Psoas muscle (tissue), 8 donors: Measurements from ENCODE around the gene CMA1. TPM values are rescaled to one million over a fixed set of nuclear protein-coding genes. Genes with fewer than 3 reads are reported as not detected.

Experiments used
- ATAC-seq, 4 donors: fragments of 200-7000 bp; cut with Tn5 transposase; one replicate each; pipeline ENCODE4 v1.9.1; 2020; ENCODE audit warnings: moderate library complexity in 3 of 4, mild to moderate bottlenecking in 2 of 4
- DNase-seq, 2 donors: peaks; one replicate each; pipeline ENCODE4 v3.0.0-alpha.2; 2020
- H3K27ac ChIP-seq: fragments of 200-600 bp; one replicate; pipeline ENCODE4 v1.8.0; 2022
- H3K27me3 ChIP-seq, 3 donors: fragments of 200-600 bp in 1 of 3; one replicate each; pipeline versions ENCODE4 v1.6.1 to v1.8.0; 2013 to 2022; ENCODE audit warnings: low read length in 2 of 3, mild to moderate bottlenecking in 2 of 3, moderate library complexity in 1 of 3; ENCODE audit not compliant: insufficient read depth in 3 of 3
- H3K36me3 ChIP-seq, 2 donors: fragments of 200-600 bp in 1 of 2; one replicate each; pipeline versions ENCODE4 v1.6.1 to v1.8.0; 2013 to 2022; ENCODE audit warnings: low read depth in 1 of 2, mild to moderate bottlenecking in 1 of 2, moderate library complexity in 1 of 2; ENCODE audit not compliant: insufficient read depth in 1 of 2
- H3K4me1 ChIP-seq: fragments of 200-600 bp; one replicate; pipeline ENCODE4 v1.8.0; 2022
- H3K4me3 ChIP-seq: fragments of 200-600 bp; one replicate; pipeline ENCODE4 v1.8.0; 2022; ENCODE audit warnings: mild to moderate bottlenecking
- H3K9me3 ChIP-seq: fragments of 200-600 bp; one replicate; pipeline ENCODE4 v1.8.0; 2022
- WGBS, 3 donors: extraction: QIAGEN DNeasy Blood & Tissue Kit; methylation state at CpG; one replicate each; pipeline versions ENCODE4 v1.1.6 to v1.1.7; 2013; 5-methylcytosine and 5-hydroxymethylcytosine counted together
- intact Hi-C, 2 donors: fragments of 100-400 bp; cut with DNase I; formaldehyde crosslinking; loops; one replicate each; pipeline versions ENCODE4 v1.11.0 to v1.14.2; 2022
- polyA plus RNA-seq, 3 donors: library from polyadenylated mRNA; stranded (reverse); fragments of 200-250 nt; gene quantifications; one replicate each; pipeline ENCODE4 v1.2.3, GENCODE V29; 2013
- total RNA-seq, 4 donors: library from RNA; stranded (reverse); fragmentation: NEBNext Ultra II Directional in 2 of 4; extraction: Animal tissue kit (Norgen Biotek cat#: 25700) in 2 of 4; gene quantifications; one replicate each; pipeline versions ENCODE4 v1.2.1 to v1.2.4, GENCODE V29; 2021 to 2023
- TF ChIP-seq, protein P1 (sequence below): fragments of 200-600 bp; IDR thresholded peaks from one replicate; pipeline ENCODE4 v1.8.0; 2022; ENCODE audit warnings: antibody characterized with exemption
- donor health status: healthy with polysubstance abuse.
- donor health status: DM: no; HTN: no; CAD: no; lungs with moderate emphysema.
- donor health status: Bipolar disorder and iron deficiency.
- donor health status: healthy.
- donor health status: DM: yes; HTN: yes; CAD: no.
- donor health status: DM: no; HTN: no; CAD: no.
- donor health status: DM: no; HTN: no; CAD: no.
- donor health status: DM: yes; HTN: yes; CAD: no.

CMA1 gene
- total and polyA plus RNA-seq, 7 donors = 0.04 to 0.92 (median 0.36) TPM; not detected in 3

DNA sequence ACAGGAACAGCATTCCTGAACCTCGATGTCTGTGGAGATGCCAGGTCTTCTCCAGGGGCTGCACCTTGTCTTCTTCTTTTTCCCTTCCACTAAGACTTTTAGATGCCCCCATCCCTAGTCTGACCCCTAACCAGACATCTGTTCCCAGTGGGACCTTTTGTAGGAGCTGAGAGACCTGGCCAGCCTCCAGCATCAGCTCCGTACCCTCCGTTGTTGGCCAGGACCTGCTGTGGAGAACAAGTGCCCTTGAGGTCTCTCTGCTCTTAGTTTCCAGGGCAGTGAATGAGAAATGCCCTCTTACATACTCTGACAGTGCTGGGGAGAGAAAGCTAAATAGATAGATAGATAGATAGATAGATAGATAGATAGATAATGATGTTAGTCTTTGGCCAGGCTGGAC lies 48.7 kb downstream of the CMA1 start:
- ATAC-seq (no peak), DNase-seq (no peak)
- Histone ChIP-seq H3K4me1 (no peaks in the 10 kb centered on the region), H3K9me3 (peaks cover 5% of the 10 kb centered on the region), H3K27ac (no peak overlapping the region), H3K36me3 (no peaks in the 10 kb centered on the region), H3K4me3 (no peak overlapping the region), H3K27me3 (peaks cover 0 to 1% (median 0%) of the 10 kb centered on the region in 3 donors)
- WGBS, 3 donors = 49 to 66% (median 64%) methylated on average over 3 of the region's 3 CpGs
- intact Hi-C loops = no loop called here
- TF ChIP-seq, protein P1, sequence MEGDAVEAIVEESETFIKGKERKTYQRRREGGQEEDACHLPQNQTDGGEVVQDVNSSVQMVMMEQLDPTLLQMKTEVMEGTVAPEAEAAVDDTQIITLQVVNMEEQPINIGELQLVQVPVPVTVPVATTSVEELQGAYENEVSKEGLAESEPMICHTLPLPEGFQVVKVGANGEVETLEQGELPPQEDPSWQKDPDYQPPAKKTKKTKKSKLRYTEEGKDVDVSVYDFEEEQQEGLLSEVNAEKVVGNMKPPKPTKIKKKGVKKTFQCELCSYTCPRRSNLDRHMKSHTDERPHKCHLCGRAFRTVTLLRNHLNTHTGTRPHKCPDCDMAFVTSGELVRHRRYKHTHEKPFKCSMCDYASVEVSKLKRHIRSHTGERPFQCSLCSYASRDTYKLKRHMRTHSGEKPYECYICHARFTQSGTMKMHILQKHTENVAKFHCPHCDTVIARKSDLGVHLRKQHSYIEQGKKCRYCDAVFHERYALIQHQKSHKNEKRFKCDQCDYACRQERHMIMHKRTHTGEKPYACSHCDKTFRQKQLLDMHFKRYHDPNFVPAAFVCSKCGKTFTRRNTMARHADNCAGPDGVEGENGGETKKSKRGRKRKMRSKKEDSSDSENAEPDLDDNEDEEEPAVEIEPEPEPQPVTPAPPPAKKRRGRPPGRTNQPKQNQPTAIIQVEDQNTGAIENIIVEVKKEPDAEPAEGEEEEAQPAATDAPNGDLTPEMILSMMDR = no peak

DNA sequence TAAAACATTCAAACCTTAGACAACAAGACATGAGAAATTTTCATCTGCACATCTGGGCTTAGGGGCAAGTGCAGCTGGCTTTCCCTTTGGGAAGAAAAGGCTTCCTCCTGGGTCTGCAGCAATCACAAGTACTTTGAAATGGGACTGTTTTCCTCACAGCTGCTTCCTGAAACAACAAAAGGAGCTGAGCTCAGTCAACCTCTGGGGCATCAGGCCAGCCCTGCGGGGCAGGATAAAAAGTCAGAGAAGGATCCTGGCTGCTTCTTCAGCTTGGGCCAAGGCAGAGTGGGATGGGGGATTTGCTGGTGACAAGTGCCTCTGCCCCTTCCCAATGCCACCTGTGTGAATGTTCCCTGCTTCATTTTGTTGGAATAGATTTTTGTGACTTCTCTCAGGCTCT lies 49.3 kb downstream of the CMA1 start:
- no peak overlapping the region for H3K4me3 ChIP-seq
- H3K36me3 ChIP-seq = no peaks in the 10 kb centered on the region
- WGBS, 3 donors = 45 to 53% (median 45%) methylated on average over 1 of the region's 1 CpG
- peaks cover 5% of the 10 kb centered on the region for H3K9me3 ChIP-seq
- no peaks in the 10 kb centered on the region for H3K4me1 ChIP-seq
- ATAC-seq = no peak
- intact Hi-C loops = no loop called here
- peaks cover 0 to 1% (median 0%) of the 10 kb centered on the region in 3 donors for H3K27me3 ChIP-seq
- TF ChIP-seq, protein P1 = no peak
- DNase-seq = no peak
- no peak overlapping the region for H3K27ac ChIP-seq

DNA sequence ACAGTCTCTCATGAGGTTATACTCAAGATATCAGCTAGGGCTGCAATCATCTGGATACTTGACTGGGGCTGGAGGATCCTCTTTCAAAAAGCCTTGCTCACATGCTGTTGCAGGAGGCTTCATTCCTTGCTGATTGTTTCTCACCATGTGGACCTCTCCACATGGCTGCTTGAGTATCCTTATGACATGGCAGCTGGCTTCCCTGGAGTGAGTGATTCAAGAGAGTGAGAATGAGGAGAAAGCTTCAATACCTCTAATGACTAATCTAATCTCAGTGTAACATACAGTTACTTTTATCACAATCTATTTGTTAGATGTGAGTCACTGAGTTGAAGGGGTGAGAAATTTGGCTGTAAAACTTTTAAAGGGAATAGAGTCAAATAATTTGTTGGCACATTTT lies 51.1 kb downstream of the CMA1 start:
- Histone ChIP-seq H3K27me3 (peaks cover 0 to 1% (median 0%) of the 10 kb centered on the region in 3 donors), H3K27ac (no peak overlapping the region), H3K4me1 (no peaks in the 10 kb centered on the region), H3K36me3 (no peaks in the 10 kb centered on the region), H3K9me3 (peaks cover 5% of the 10 kb centered on the region), H3K4me3 (no peak overlapping the region)
- ATAC-seq (no peak), DNase-seq (no peak)
- TF ChIP-seq, protein P1 = no peak
- intact Hi-C loops = no loop called here

Other genes with a start within 250 kb of the CMA1 start
- under 1 TPM in 3 of 4 donors, not detected in 1; 0.25 to 0.50 (median 0.32) TPM for gene TGM1, start 245.1 kb downstream of the CMA1 start, total RNA-seq
- 1 to 10 TPM in 1 of 3 donors, under 1 TPM in 2; 0.17 to 1.3 (median 0.86) TPM for gene TGM1, start 245.1 kb downstream of the CMA1 start, polyA plus RNA-seq
- 10 to 100 TPM; 16.9 to 17.8 (median 17.3) TPM for gene RABGGTA, start 236.7 kb downstream of the CMA1 start, total RNA-seq
- gene RABGGTA, start 236.7 kb downstream of the CMA1 start, polyA plus RNA-seq = 10 to 100 TPM; 15.1 to 36.2 (median 18.9) TPM
- 1 to 10 TPM; 1.9 to 3.4 (median 2.7) TPM for gene DHRS1, start 208.5 kb downstream of the CMA1 start, total RNA-seq
- gene DHRS1, start 208.5 kb downstream of the CMA1 start, polyA plus RNA-seq = 1 to 10 TPM; 1.5 to 6.4 (median 3.4) TPM
- 10 to 100 TPM; 36.7 to 38.8 (median 37.7) TPM for gene NOP9, start 208.4 kb downstream of the CMA1 start, total RNA-seq
- 10 to 100 TPM; 11.4 to 29.8 (median 16.1) TPM for gene NOP9, start 208.4 kb downstream of the CMA1 start, polyA plus RNA-seq
- gene CIDEB, start 200.3 kb downstream of the CMA1 start, total RNA-seq = 1 to 10 TPM in 3 of 4 donors, under 1 TPM in 1; 0.95 to 2.5 (median 1.8) TPM
- gene CIDEB, start 200.3 kb downstream of the CMA1 start, polyA plus RNA-seq = 1 to 10 TPM; 1.2 to 2.1 (median 1.3) TPM
- 1 to 10 TPM in 3 of 4 donors, under 1 TPM in 1; 0.96 to 2.3 (median 1.7) TPM for gene LTB4R2, start 198.1 kb downstream of the CMA1 start, total RNA-seq
- under 1 TPM; 0.08 to 0.57 (median 0.32) TPM for gene LTB4R2, start 198.1 kb downstream of the CMA1 start, polyA plus RNA-seq
- 1 to 10 TPM; 1.1 to 2.1 (median 2.0) TPM for gene LTB4R, start 196.8 kb downstream of the CMA1 start, total RNA-seq
- 1 to 10 TPM in 1 of 3 donors, under 1 TPM in 2; 0.35 to 2.0 (median 0.65) TPM for gene LTB4R, start 196.8 kb downstream of the CMA1 start, polyA plus RNA-seq
- gene ADCY4, start 173.2 kb downstream of the CMA1 start, total RNA-seq = 10 to 100 TPM in 3 of 4 donors, 1 to 10 TPM in 1; 8.6 to 13.9 (median 11.2) TPM
- gene ADCY4, start 173.2 kb downstream of the CMA1 start, polyA plus RNA-seq = 10 to 100 TPM in 1 of 3 donors, 1 to 10 TPM in 2; 7.0 to 10.8 (median 7.7) TPM
- 1 to 10 TPM; 1.1 to 1.9 (median 1.4) TPM for gene RIPK3, start 168.3 kb downstream of the CMA1 start, total RNA-seq
- 1 to 10 TPM in 1 of 3 donors, under 1 TPM in 2; 0.94 to 1.7 (median 0.97) TPM for gene RIPK3, start 168.3 kb downstream of the CMA1 start, polyA plus RNA-seq
- 10 to 100 TPM in 2 of 4 donors, 1 to 10 TPM in 2; 2.7 to 12.0 (median 7.8) TPM for gene NFATC4, start 140.1 kb downstream of the CMA1 start, total RNA-seq
- 1 to 10 TPM; 5.5 to 7.9 (median 7.3) TPM for gene NFATC4, start 140.1 kb downstream of the CMA1 start, polyA plus RNA-seq
- 1 to 10 TPM; 2.1 to 8.0 (median 2.4) TPM for gene NYNRIN, start 109.3 kb downstream of the CMA1 start, total RNA-seq
- gene NYNRIN, start 109.3 kb downstream of the CMA1 start, polyA plus RNA-seq = 1 to 10 TPM; 1.1 to 1.5 (median 1.2) TPM
- gene CBLN3, start 78.6 kb downstream of the CMA1 start, total RNA-seq = 1 to 10 TPM in 1 of 4 donors, under 1 TPM in 3; 0.66 to 1.5 (median 0.76) TPM
- gene CBLN3, start 78.6 kb downstream of the CMA1 start, polyA plus RNA-seq = under 1 TPM; 0.38 to 0.78 (median 0.70) TPM
- gene KHNYN, start 78.3 kb downstream of the CMA1 start, total RNA-seq = 10 to 100 TPM; 25.8 to 44.2 (median 41.3) TPM
- 10 to 100 TPM; 15.3 to 74.9 (median 35.9) TPM for gene KHNYN, start 78.3 kb downstream of the CMA1 start, polyA plus RNA-seq
- gene SDR39U1, start 65.5 kb downstream of the CMA1 start, total RNA-seq = 10 to 100 TPM; 55.7 to 75.2 (median 63.8) TPM
- gene SDR39U1, start 65.5 kb downstream of the CMA1 start, polyA plus RNA-seq = 100 to 1,000 TPM in 1 of 3 donors, 10 to 100 TPM in 2; 62.9 to 110 (median 63.6) TPM
- 1 to 10 TPM in 2 of 4 donors, under 1 TPM in 2; 0.52 to 2.4 (median 1.6) TPM for gene CTSG, start 68.0 kb upstream of the CMA1 start, total RNA-seq
- 1 to 10 TPM in 1 of 3 donors, under 1 TPM in 2; 0.13 to 1.1 (median 0.25) TPM for gene CTSG, start 68.0 kb upstream of the CMA1 start, polyA plus RNA-seq
- under 1 TPM in 1 of 4 donors, not detected in 3; 0.76 TPM for gene GZMH, start 101.4 kb upstream of the CMA1 start, total RNA-seq
- under 1 TPM; 0.08 to 0.42 (median 0.14) TPM for gene GZMH, start 101.4 kb upstream of the CMA1 start, polyA plus RNA-seq
- 1 to 10 TPM in 1 of 4 donors, under 1 TPM in 2, not detected in 1; 0.29 to 1.0 (median 0.83) TPM for gene GZMB, start 125.9 kb upstream of the CMA1 start, total RNA-seq
- under 1 TPM; 0.22 to 0.59 (median 0.32) TPM for gene GZMB, start 125.9 kb upstream of the CMA1 start, polyA plus RNA-seq